Measurements from ENCODE around the gene TGM3. TPM values are rescaled to one million over a fixed set of nuclear protein-coding genes. Genes with fewer than 3 reads are reported as not detected.

Gene TGM3
- total RNA-seq, 1 experiment from 2014 or later: not detected

- Histone ChIP-seq H3K27ac (no peak overlapping the region), H3K9me2 (ENCODE audit: insufficient read depth) (no peaks in the 10 kb centered on the region), H2AFZ (no peak overlapping the region), H3K4me2 (no peak overlapping the region), H3K4me3 (no peak overlapping the region), H3K4me1 (replicated peaks; ENCODE audit: insufficient read depth) (peaks cover 29% of the 10 kb centered on the region), H3K36me3 (ENCODE audit: low read depth) (no peaks in the 10 kb centered on the region), H3K9me3 (ENCODE audit: insufficient read depth, low read depth) (no peaks in the 10 kb centered on the region), H3K27me3 (ENCODE audit: insufficient read depth, low read depth) (no peaks in the 10 kb centered on the region), H4K20me1 (ENCODE audit: insufficient read depth) (no peaks in the 10 kb centered on the region), H3K79me2 (ENCODE audit: low read depth) (no peaks in the 10 kb centered on the region), H3F3A (ENCODE audit: insufficient read depth, low read depth) (peaks cover 7% of the 10 kb centered on the region)
- TF ChIP-seq EZH2 (IDR thresholded peaks at IDR 0.05; ENCODE audit: low read depth): no peak
- TF ChIP-seq CTCF (conservative IDR thresholded peaks at IDR 0.05): no peak
- no peak for DNase-seq
- CTCF ChIA-PET: no interaction called here
- POLR2A ChIA-PET (ENCODE audit: unreplicated experiment): no interaction called here
- intact Hi-C loops (cut with micrococcal nuclease; ENCODE audit: unreplicated experiment): no loop called here
- BruUV-seq (replicated peaks): no TSS peak
Measured at GRCh38 chr20:2289475-2289874, 6.3 kb upstream of the TGM3 start.

- H3K4me2 ChIP-seq: no peak overlapping the region
- peaks cover 18% of the 10 kb centered on the region for H3K4me1 ChIP-seq (replicated peaks; ENCODE audit: insufficient read depth)
- H3K36me3 ChIP-seq (ENCODE audit: low read depth): no peaks in the 10 kb centered on the region
- BruUV-seq (replicated peaks): no TSS peak
- no peak overlapping the region for H3K27ac ChIP-seq
- H3K9me3 ChIP-seq (ENCODE audit: insufficient read depth, low read depth): no peaks in the 10 kb centered on the region
- no peaks in the 10 kb centered on the region for H3K79me2 ChIP-seq (ENCODE audit: low read depth)
- no peaks in the 10 kb centered on the region for H3K27me3 ChIP-seq (ENCODE audit: insufficient read depth, low read depth)
- H3K9me2 ChIP-seq (ENCODE audit: insufficient read depth): no peaks in the 10 kb centered on the region
- TF ChIP-seq EZH2 (IDR thresholded peaks at IDR 0.05; ENCODE audit: low read depth): no peak
- TF ChIP-seq CTCF (conservative IDR thresholded peaks at IDR 0.05): no peak
- H4K20me1 ChIP-seq (ENCODE audit: insufficient read depth): no peaks in the 10 kb centered on the region
- POLR2A ChIA-PET (ENCODE audit: unreplicated experiment): no interaction called here
- no peak overlapping the region for H3K4me3 ChIP-seq
- peaks cover 7% of the 10 kb centered on the region for H3F3A ChIP-seq (ENCODE audit: insufficient read depth, low read depth)
- CTCF ChIA-PET: no interaction called here
- no peak for DNase-seq
- no peak overlapping the region for H2AFZ ChIP-seq
- intact Hi-C loops (cut with micrococcal nuclease; ENCODE audit: unreplicated experiment): no loop called here
Measured at GRCh38 chr20:2290486-2290885, 5.3 kb upstream of the TGM3 start.

GRCh38 chr20:2292416-2293110 is 3.2 kb upstream of the TGM3 start:
- Histone ChIP-seq H3K27ac (no peak overlapping the region), H2AFZ (no peak overlapping the region), H3K9me2 (ENCODE audit: insufficient read depth) (no peaks in the 10 kb centered on the region), H3K4me2 (peak overlapping the region; percentile 9), H3K36me3 (ENCODE audit: low read depth) (no peaks in the 10 kb centered on the region), H3K4me3 (no peak overlapping the region), H3K79me2 (ENCODE audit: low read depth) (no peaks in the 10 kb centered on the region), H4K20me1 (ENCODE audit: insufficient read depth) (no peaks in the 10 kb centered on the region), H3F3A (ENCODE audit: insufficient read depth, low read depth) (no peaks in the 10 kb centered on the region; the same call in 1 of the 2 replicates), H3K27me3 (ENCODE audit: insufficient read depth, low read depth) (no peaks in the 10 kb centered on the region), H3K9me3 (ENCODE audit: insufficient read depth, low read depth) (no peaks in the 10 kb centered on the region), H3K4me1 (replicated peaks; ENCODE audit: insufficient read depth) (peaks cover 16% of the 10 kb centered on the region)
- POLR2A ChIA-PET (ENCODE audit: unreplicated experiment): no interaction called here
- CTCF ChIA-PET: interaction anchor here (0.6 kb wide), 1 partner anchor 1944 kb away, joined by 3 read pairs; no protein-coding TSS in a partner anchor
- peak in 1 of 2 experiments; percentile 88 for DNase-seq
- no peak for TF ChIP-seq EZH2 (IDR thresholded peaks at IDR 0.05; ENCODE audit: low read depth)
- no peak for TF ChIP-seq CTCF (conservative IDR thresholded peaks at IDR 0.05)
- no TSS peak for BruUV-seq (replicated peaks)
- intact Hi-C loops (cut with micrococcal nuclease; ENCODE audit: unreplicated experiment): no loop called here
